GM12892 (cell line): ENCODE results near the gene SETD6.

Experiments used
- POLR2AphosphoS5 ChIP-seq: IDR thresholded peaks from 2 replicates; pipeline ENCODE4 v1.6.1; 2011; ENCODE audit warnings: low read depth, low read length, control low read depth
- TAF1 ChIP-seq: IDR thresholded peaks from 2 replicates; pipeline ENCODE4 v1.6.1; 2011; ENCODE audit warnings: low read depth, mild to moderate bottlenecking, control low read depth, low read length, borderline replicate concordance

DNA sequence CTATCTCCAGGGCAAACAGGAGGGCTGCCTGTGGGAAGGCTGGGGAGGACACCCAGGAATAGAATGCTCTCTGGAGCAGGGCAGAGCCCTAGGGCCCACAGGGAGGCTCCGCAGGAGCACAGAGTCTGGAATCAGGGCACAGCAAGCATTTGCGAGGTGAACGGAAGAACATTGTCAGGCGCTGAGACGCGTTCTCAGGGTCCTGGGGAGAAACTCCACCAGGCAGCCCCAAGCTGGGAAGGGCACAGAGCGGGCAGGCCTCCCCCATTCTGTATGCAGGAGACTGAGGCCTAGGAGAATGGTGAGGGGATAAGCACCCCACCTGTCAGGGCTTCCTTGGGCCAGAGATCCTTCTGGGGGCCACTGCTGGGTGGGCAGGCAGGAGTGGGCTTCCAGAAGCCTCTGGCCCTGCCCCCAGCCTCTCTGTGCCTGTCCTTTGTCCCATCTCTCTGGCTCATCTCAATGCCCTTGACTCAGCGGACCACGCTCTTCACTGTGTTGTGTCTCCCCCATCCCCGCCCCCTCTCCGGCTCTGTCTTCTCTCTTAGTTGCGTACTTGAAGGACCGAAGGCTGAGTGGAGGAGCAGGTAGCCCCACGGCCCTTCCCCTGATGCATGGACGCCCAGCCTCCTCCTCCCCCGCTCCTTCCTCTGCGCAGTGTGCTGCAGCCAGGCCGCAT is 5.1 kb upstream of the SETD6 start:
- TF ChIP-seq POLR2AphosphoS5 (no peak), TAF1 (no peak)
